Measurements from ENCODE around the gene CDH24. TPM values are rescaled to one million over a fixed set of nuclear protein-coding genes. Genes with fewer than 3 reads are reported as not detected.

The CDH24 gene
- total RNA-seq, 1 experiment from 2014 or later: 17.9 TPM

DNA sequence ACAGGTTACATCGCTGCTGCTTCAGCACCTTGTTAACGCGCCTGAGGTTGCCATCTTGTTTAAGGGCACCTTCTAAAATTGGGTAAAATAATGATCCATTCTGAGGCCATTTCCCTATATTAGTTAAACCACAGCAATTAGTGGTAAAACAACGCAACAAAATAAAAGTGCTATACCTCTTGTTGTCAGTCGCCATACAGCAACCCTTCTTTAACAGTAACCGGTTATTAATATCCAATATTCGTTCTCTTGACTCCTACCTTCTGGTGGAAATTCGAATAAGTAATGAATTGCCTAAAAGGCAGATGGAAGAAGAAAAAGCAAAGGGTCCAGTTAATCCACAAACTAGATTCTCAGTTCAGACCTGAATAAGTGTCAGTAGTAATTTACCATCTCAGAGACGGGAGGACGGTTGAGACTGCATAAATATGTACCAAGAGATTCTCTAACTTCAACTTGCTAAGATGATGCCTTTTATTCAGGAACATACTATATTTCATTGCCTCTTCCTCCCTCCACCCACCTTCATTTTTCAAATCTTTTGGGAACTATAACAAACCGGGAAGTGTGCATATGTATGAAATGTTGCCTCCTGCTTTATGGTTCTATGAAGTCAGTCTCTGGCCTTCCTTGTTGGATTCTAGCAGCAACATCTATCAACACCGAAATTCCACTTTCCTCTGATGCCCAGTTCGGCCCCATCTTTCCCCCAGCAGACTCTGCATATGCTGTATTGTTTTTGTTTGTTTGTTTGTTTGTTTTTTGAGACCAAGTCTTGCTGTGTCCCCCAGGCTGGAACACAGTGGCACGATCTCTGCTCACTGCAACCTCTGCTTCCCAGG lies 21.8 kb downstream of the CDH24 start:
- H3K4me1 Mint-ChIP-seq: peaks cover 14% of the 10 kb centered on the region
- no peaks in the 10 kb centered on the region for H3K9me3 Mint-ChIP-seq
- ATAC-seq (no peak), DNase-seq (ENCODE audit: low spot score) (no peak)
- ChIA-PET POLR2A (interaction anchor here (0.6 kb wide), 2 partner anchors 41 to 271 kb away, joined by 3 read pairs; partner anchors contain the start of gene BCL2L2), CTCF (interaction anchor here (0.7 to 1.6 kb wide), 3 partner anchors 33 to 96 kb away, joined by 3 to 5 read pairs (median 4); no protein-coding TSS in a partner anchor)
- TF ChIP-seq ZNF263 (CRISPR knock-in tag; IDR thresholded peaks at IDR 0.05; ENCODE audit: low read depth) (no peak), CREB1 (CRISPR knock-in tag; IDR thresholded peaks at IDR 0.05) (no peak)
- TF ChIP-seq, protein P1, sequence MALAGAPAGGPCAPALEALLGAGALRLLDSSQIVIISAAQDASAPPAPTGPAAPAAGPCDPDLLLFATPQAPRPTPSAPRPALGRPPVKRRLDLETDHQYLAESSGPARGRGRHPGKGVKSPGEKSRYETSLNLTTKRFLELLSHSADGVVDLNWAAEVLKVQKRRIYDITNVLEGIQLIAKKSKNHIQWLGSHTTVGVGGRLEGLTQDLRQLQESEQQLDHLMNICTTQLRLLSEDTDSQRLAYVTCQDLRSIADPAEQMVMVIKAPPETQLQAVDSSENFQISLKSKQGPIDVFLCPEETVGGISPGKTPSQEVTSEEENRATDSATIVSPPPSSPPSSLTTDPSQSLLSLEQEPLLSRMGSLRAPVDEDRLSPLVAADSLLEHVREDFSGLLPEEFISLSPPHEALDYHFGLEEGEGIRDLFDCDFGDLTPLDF (CRISPR knock-in tag; IDR thresholded peaks at IDR 0.05): no peak
- H3K36me3 Mint-ChIP-seq: peaks cover 31% of the 10 kb centered on the region
- peak overlapping the region; percentile 96 for H3K4me3 Mint-ChIP-seq
- peak overlapping the region; percentile 100 for H3K27ac Mint-ChIP-seq
- H3K27me3 Mint-ChIP-seq (ENCODE audit: low read depth): no peaks in the 10 kb centered on the region

DNA sequence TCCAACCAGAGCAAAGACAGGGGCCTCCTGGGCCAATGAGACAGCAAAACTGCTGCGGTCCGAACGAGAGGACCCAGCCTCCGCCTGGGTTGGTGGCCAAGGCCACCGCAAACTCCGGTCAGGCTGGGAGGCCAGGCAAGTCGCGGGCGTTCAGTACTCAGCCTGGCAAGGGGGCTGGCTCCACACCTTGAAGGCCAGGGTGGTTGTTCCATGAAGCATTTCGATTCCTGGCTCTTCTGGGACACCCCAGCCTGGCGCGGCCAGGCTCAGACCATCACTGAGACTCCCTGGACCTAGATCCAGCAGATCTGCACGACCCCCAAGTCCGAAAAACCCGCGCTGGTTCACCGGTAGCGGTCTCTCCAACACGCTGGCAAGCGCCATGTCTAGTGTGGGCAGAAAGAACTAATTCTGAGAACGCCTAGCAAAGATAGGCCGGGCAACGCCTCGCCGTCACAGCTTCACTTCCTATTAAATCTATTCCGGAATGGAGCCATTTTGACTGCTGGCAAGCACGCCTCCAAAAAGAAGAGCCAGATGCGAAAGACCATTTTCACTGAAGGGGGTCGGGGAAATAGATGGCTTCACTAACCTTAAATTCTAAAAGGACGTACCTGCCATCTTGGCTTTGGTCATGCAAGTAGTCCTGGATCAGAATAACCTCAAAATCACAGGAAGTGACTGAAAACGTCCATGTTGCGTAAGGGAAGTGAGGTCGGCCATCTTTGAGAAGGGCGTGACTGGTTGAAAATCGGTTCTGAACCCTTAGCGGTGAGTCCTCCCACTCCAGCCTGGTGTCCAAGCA lies 22.6 kb downstream of the CDH24 start, which contains the start of gene PSMB5:
PSMB5 (minus strand) TSS at position 403 of the 805 bp plus-strand sequence; CDS start at position 384, 19 bp downstream.
- peak; percentile 94 for ATAC-seq
- Mint-ChIP-seq H3K27ac (peak within 1 kb of the TSS; percentile 100), H3K36me3 (peaks cover 33% of the 10 kb centered on the region), H3K4me3 (peak within 1 kb of the TSS; percentile 96), H3K9me3 (no peaks in the 10 kb centered on the region), H3K4me1 (peaks cover 14% of the 10 kb centered on the region), H3K27me3 (ENCODE audit: low read depth) (no peaks in the 10 kb centered on the region)
- POLR2A ChIA-PET: interaction anchor here (0.6 to 2.0 kb wide), 3 partner anchors 23 to 52 kb away, joined by 3 to 4 read pairs (median 3); partner anchors contain the start of gene AJUBA
- no peak for TF ChIP-seq JAZF1 (CRISPR knock-in tag; IDR thresholded peaks at IDR 0.05)
- TF ChIP-seq ZNF121 (CRISPR knock-in tag; IDR thresholded peaks at IDR 0.05): no peak
- TF ChIP-seq, protein P2, sequence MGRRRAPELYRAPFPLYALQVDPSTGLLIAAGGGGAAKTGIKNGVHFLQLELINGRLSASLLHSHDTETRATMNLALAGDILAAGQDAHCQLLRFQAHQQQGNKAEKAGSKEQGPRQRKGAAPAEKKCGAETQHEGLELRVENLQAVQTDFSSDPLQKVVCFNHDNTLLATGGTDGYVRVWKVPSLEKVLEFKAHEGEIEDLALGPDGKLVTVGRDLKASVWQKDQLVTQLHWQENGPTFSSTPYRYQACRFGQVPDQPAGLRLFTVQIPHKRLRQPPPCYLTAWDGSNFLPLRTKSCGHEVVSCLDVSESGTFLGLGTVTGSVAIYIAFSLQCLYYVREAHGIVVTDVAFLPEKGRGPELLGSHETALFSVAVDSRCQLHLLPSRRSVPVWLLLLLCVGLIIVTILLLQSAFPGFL (CRISPR knock-in tag; IDR thresholded peaks at IDR 0.05; ENCODE audit: borderline replicate concordance): no peak
- peak; percentile 78 for TF ChIP-seq GABPB1 (CRISPR knock-in tag; IDR thresholded peaks at IDR 0.05)
- TF ChIP-seq TEAD1 (CRISPR knock-in tag; IDR thresholded peaks at IDR 0.05): 0 out of 2 replicates have a peak, but pooled peaks have one; percentile 51
- TF ChIP-seq OVOL2 (CRISPR knock-in tag; IDR thresholded peaks at IDR 0.05; ENCODE audit: borderline replicate concordance): no peak
- TF ChIP-seq SMAD4 (CRISPR knock-in tag; IDR thresholded peaks at IDR 0.05): peak; percentile 35; the same call in 1 of the 2 replicates
- peak; percentile 52; the same call in 1 of the 2 replicates for TF ChIP-seq SP1 (CRISPR knock-in tag; conservative IDR thresholded peaks at IDR 0.05)
- 0 out of 2 replicates have a peak, but pooled peaks have one; percentile 9 for TF ChIP-seq ZNF232 (CRISPR knock-in tag; IDR thresholded peaks at IDR 0.05)
- TF ChIP-seq, protein P3, sequence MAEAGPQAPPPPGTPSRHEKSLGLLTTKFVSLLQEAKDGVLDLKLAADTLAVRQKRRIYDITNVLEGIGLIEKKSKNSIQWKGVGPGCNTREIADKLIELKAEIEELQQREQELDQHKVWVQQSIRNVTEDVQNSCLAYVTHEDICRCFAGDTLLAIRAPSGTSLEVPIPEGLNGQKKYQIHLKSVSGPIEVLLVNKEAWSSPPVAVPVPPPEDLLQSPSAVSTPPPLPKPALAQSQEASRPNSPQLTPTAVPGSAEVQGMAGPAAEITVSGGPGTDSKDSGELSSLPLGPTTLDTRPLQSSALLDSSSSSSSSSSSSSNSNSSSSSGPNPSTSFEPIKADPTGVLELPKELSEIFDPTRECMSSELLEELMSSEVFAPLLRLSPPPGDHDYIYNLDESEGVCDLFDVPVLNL (CRISPR knock-in tag; IDR thresholded peaks at IDR 0.05; ENCODE audit: borderline replicate concordance, low read depth): no peak
- TF ChIP-seq, protein P4, sequence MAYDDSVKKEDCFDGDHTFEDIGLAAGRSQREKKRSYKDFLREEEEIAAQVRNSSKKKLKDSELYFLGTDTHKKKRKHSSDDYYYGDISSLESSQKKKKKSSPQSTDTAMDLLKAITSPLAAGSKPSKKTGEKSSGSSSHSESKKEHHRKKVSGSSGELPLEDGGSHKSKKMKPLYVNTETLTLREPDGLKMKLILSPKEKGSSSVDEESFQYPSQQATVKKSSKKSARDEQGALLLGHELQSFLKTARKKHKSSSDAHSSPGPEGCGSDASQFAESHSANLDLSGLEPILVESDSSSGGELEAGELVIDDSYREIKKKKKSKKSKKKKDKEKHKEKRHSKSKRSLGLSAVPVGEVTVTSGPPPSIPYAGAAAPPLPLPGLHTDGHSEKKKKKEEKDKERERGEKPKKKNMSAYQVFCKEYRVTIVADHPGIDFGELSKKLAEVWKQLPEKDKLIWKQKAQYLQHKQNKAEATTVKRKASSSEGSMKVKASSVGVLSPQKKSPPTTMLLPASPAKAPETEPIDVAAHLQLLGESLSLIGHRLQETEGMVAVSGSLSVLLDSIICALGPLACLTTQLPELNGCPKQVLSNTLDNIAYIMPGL (CRISPR knock-in tag; IDR thresholded peaks at IDR 0.05): no peak; the same call in 1 of the 2 replicates
- peak; percentile 94; the same call in 1 of the 2 replicates for TF ChIP-seq NFE2L1 (CRISPR knock-in tag; IDR thresholded peaks at IDR 0.05)
- no peak for TF ChIP-seq CREB1 (CRISPR knock-in tag; IDR thresholded peaks at IDR 0.05)
- TF ChIP-seq, protein P5, sequence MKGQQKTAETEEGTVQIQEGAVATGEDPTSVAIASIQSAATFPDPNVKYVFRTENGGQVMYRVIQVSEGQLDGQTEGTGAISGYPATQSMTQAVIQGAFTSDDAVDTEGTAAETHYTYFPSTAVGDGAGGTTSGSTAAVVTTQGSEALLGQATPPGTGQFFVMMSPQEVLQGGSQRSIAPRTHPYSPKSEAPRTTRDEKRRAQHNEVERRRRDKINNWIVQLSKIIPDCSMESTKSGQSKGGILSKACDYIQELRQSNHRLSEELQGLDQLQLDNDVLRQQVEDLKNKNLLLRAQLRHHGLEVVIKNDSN (CRISPR knock-in tag; IDR thresholded peaks at IDR 0.05): no peak; the same call in 1 of the 2 replicates
- TF ChIP-seq ZNF263 (CRISPR knock-in tag; IDR thresholded peaks at IDR 0.05; ENCODE audit: low read depth): peak; percentile 57; the same call in 1 of the 2 replicates
- TF ChIP-seq GTF2I (CRISPR knock-in tag; conservative IDR thresholded peaks at IDR 0.05): no peak
- TF ChIP-seq, protein P6, sequence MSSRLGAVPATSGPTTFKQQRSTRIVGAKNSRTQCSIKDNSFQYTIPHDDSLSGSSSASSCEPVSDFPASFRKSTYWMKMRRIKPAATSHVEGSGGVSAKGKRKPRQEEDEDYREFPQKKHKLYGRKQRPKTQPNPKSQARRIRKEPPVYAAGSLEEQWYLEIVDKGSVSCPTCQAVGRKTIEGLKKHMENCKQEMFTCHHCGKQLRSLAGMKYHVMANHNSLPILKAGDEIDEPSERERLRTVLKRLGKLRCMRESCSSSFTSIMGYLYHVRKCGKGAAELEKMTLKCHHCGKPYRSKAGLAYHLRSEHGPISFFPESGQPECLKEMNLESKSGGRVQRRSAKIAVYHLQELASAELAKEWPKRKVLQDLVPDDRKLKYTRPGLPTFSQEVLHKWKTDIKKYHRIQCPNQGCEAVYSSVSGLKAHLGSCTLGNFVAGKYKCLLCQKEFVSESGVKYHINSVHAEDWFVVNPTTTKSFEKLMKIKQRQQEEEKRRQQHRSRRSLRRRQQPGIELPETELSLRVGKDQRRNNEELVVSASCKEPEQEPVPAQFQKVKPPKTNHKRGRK (CRISPR knock-in tag; IDR thresholded peaks at IDR 0.05; ENCODE audit: borderline replicate concordance): no peak
- TF ChIP-seq MYBL2 (CRISPR knock-in tag; IDR thresholded peaks at IDR 0.05): peak; percentile 43; the same call in 1 of the 2 replicates
- TF ChIP-seq, protein P7, sequence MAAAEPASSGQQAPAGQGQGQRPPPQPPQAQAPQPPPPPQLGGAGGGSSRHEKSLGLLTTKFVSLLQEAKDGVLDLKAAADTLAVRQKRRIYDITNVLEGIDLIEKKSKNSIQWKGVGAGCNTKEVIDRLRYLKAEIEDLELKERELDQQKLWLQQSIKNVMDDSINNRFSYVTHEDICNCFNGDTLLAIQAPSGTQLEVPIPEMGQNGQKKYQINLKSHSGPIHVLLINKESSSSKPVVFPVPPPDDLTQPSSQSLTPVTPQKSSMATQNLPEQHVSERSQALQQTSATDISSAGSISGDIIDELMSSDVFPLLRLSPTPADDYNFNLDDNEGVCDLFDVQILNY (CRISPR knock-in tag; IDR thresholded peaks at IDR 0.05): peak; percentile 18; the same call in 1 of the 2 replicates
- no peak for TF ChIP-seq SOX15 (CRISPR knock-in tag; IDR thresholded peaks at IDR 0.05)
- TF ChIP-seq CREM (CRISPR knock-in tag; IDR thresholded peaks at IDR 0.05): 0 out of 2 replicates have a peak, but pooled peaks have one; percentile 34
- CTCF ChIA-PET: interaction anchor here (0.5 to 1.4 kb wide), 4 partner anchors 18 to 214 kb away, joined by 3 to 9 read pairs (median 4); no protein-coding TSS in a partner anchor
- peak; percentile 84 for DNase-seq (ENCODE audit: low spot score)

Measured in WTC11 (cell line).